SK-N-SH (cell line): ENCODE results near the gene GABRB2. TPM values are rescaled to one million over a fixed set of nuclear protein-coding genes. Genes with fewer than 3 reads are reported as not detected.

Experiments used
- CTCF ChIA-PET: fragments of 300-600, 350-600 bp; formaldehyde crosslinking; extraction: SDS; loops from one replicate; lab custom pipeline; 2021; lab: Yijun Ruan, JAX
- POLR2A ChIA-PET: fragments of 350-600 bp; sonication (Branson Sonifier 250); formaldehyde crosslinking; extraction: SDS; loops from one replicate; lab custom pipeline; 2020; ENCODE audit warnings: antibody characterized with exemption, inconsistent platforms; lab: Yijun Ruan, JAX
- DNase-seq: peaks from one replicate; pipeline ENCODE4 v3.0.0; 2012
- H2AFZ ChIP-seq: fragments of 200-600 bp; sonication (generic); 2 replicates; pipeline ENCODE4 v1.8.1; 2016; ENCODE audit warnings: antibody characterized with exemption, mild to moderate bottlenecking, low read depth
- H3F3A ChIP-seq: fragments of 200-600 bp; sonication (generic); replicated peaks from 2 replicates; pipeline ENCODE3; 2016; ENCODE audit warnings: antibody characterized with exemption, mild to moderate bottlenecking; ENCODE audit not compliant: insufficient read depth
- H3K27ac ChIP-seq, 2 experiments: fragments of 200-500 bp in 1 of 2; fragments of 200-600 bp in 1 of 2; sonication (Bioruptor generic) in 1 of 2; sonication (generic), shearing (Covaris generic) in 1 of 2; 2 replicates each; pipeline versions ENCODE4 v1.5.1 to v1.6.1; 2014 to 2016; ENCODE audit warnings: low read depth in 2 of 2, inconsistent platforms in 1 of 2, low read length in 1 of 2, mild to moderate bottlenecking in 1 of 2, mixed read lengths in 1 of 2
- H3K27me3 ChIP-seq: fragments of 200-600 bp; sonication (generic), shearing (Covaris generic); 2 replicates; pipeline ENCODE4 v1.6.1; 2016; ENCODE audit warnings: mixed run types; ENCODE audit not compliant: insufficient read depth
- H3K36me3 ChIP-seq, 2 experiments: fragments of 200-500 bp in 1 of 2; fragments of 200-600 bp in 1 of 2; sonication (Bioruptor generic) in 1 of 2; sonication (generic) in 1 of 2; replicated peaks in 1 of 2; 2 replicates each; pipeline versions ENCODE3 to v1.5.1; 2014 to 2016; ENCODE audit warnings: low read length in 1 of 2, mild to moderate bottlenecking in 1 of 2; ENCODE audit not compliant: insufficient read depth in 2 of 2, control insufficient read depth in 1 of 2
- H3K4me1 ChIP-seq, 2 experiments: fragments of 200-500 bp in 1 of 2; fragments of 200-600 bp in 1 of 2; sonication (Bioruptor generic) in 1 of 2; sonication (generic), shearing (Covaris generic) in 1 of 2; 2 replicates each; pipeline versions ENCODE4 v1.5.1 to v1.6.1; 2014 to 2016; ENCODE audit warnings: low read depth in 1 of 2, low read length in 1 of 2, mixed run types in 1 of 2; ENCODE audit not compliant: insufficient read depth in 2 of 2, control insufficient read depth in 1 of 2
- H3K4me2 ChIP-seq: fragments of 200-600 bp; sonication (generic), shearing (Covaris generic); 2 replicates; pipeline ENCODE4 v1.6.1; 2017; ENCODE audit warnings: mixed run types
- H3K4me3 ChIP-seq, 2 experiments: fragments of 200-500 bp in 1 of 2; fragments of 200-600 bp in 1 of 2; sonication (Bioruptor generic) in 1 of 2; sonication (generic), shearing (Covaris generic) in 1 of 2; 2 replicates each; pipeline versions ENCODE4 v1.5.1 to v1.8.1; 2014 to 2016; ENCODE audit warnings: low read depth in 2 of 2, inconsistent platforms in 1 of 2, low read length in 1 of 2, mild to moderate bottlenecking in 1 of 2, mixed read lengths in 1 of 2, moderate library complexity in 1 of 2
- H3K79me2 ChIP-seq: fragments of 200-600 bp; sonication (generic); 2 replicates; pipeline ENCODE4 v1.8.1; 2017; ENCODE audit warnings: mild to moderate bottlenecking; ENCODE audit not compliant: insufficient read depth
- H3K9ac ChIP-seq: fragments of 200-600 bp; sonication (generic); 2 replicates; pipeline ENCODE4 v1.6.1; 2017; ENCODE audit warnings: mixed run types
- H3K9me2 ChIP-seq: fragments of 200-600 bp; sonication (generic); 2 replicates; pipeline ENCODE4 v1.6.1; 2017; ENCODE audit warnings: mixed run types
- H3K9me3 ChIP-seq: fragments of 200-600 bp; sonication (generic); 2 replicates; pipeline ENCODE4 v1.6.1; 2017; ENCODE audit warnings: mixed run types, mild to moderate bottlenecking, moderate library complexity
- H4K20me1 ChIP-seq: fragments of 200-600 bp; sonication (generic); 2 replicates; pipeline ENCODE4 v1.6.1; 2017; ENCODE audit warnings: mild to moderate bottlenecking, mixed run types; ENCODE audit not compliant: insufficient read depth
- CHD2 ChIP-seq: fragments of 150-350 bp; IDR thresholded peaks from 2 replicates; pipeline ENCODE4 v1.6.1; 2018; ENCODE audit warnings: low read length; ENCODE audit not compliant: partially characterized antibody
- CTCF ChIP-seq: fragments of 200-600 bp; sonication (generic); IDR thresholded peaks from 2 replicates; pipeline ENCODE4 v1.6.1; 2017; ENCODE audit warnings: antibody characterized with exemption, mild to moderate bottlenecking, moderate library complexity
- EP300 ChIP-seq, 2 experiments: IDR thresholded peaks; 2 replicates each; pipeline versions ENCODE4 v1.4.0 to v1.6.1; 2012; ENCODE audit warnings: borderline replicate concordance in 1 of 2, low read depth in 1 of 2, low read length in 1 of 2
- FOSL2 ChIP-seq: IDR thresholded peaks from 2 replicates; pipeline ENCODE4 v1.4.0; 2012; ENCODE audit warnings: low read depth, mild to moderate bottlenecking, moderate library complexity, borderline replicate concordance
- GATA2 ChIP-seq: sonication (generic); formaldehyde crosslinking; IDR thresholded peaks from 2 replicates; pipeline ENCODE4 v1.5.0; 2020; ENCODE audit warnings: mild to moderate bottlenecking, missing genetic modification reagents
- MAX ChIP-seq: IDR thresholded peaks from 2 replicates; pipeline ENCODE4 v1.4.0; 2012; ENCODE audit warnings: low read depth
- MEF2A ChIP-seq: IDR thresholded peaks from 2 replicates; pipeline ENCODE4 v1.4.0; 2012; ENCODE audit warnings: low read depth, borderline replicate concordance
- POLR2AphosphoS5 ChIP-seq: IDR thresholded peaks from 2 replicates; pipeline ENCODE4 v1.6.1; 2012; ENCODE audit warnings: low read depth, low read length
- RAD21 ChIP-seq: IDR thresholded peaks from 2 replicates; pipeline ENCODE4 v1.6.1; 2012; ENCODE audit warnings: mild to moderate bottlenecking, low read length
- RCOR1 ChIP-seq: fragments of 150-350 bp; IDR thresholded peaks from 2 replicates; pipeline ENCODE4 v1.6.1; 2017; ENCODE audit warnings: antibody characterized with exemption, low read length
- REST ChIP-seq: IDR thresholded peaks from 2 replicates; pipeline ENCODE4 v1.6.1; 2012; ENCODE audit warnings: mild to moderate bottlenecking, low read depth, low read length, moderate library complexity
- TCF12 ChIP-seq: IDR thresholded peaks from 2 replicates; pipeline ENCODE4 v1.4.0; 2012
- USF1 ChIP-seq: IDR thresholded peaks from 2 replicates; pipeline ENCODE4 v1.4.0; 2012; ENCODE audit warnings: low read depth, borderline replicate concordance
- USF2 ChIP-seq: fragments of 150-350 bp; IDR thresholded peaks from 2 replicates; pipeline ENCODE4 v1.6.1; 2017; ENCODE audit warnings: antibody characterized with exemption, low read length, low read depth, borderline replicate concordance
- YY1 ChIP-seq: IDR thresholded peaks from 2 replicates; pipeline ENCODE4 v1.4.0; 2012; ENCODE audit warnings: low read depth, mild to moderate bottlenecking
- WGBS: methylation state at CpG from one replicate; pipeline ENCODE4 v1.1.6; 2017; ENCODE audit warnings: low lambda C conversion rate; 5-methylcytosine and 5-hydroxymethylcytosine counted together
- polyA plus RNA-seq, 3 experiments: library from polyadenylated mRNA; depleted of rRNA; stranded (reverse); fragments of >200 nt; gene quantifications; 2 replicates each; pipeline ENCODE4 v1.2.3, GENCODE V29; 2012
- TF ChIP-seq, protein P1 (sequence below): IDR thresholded peaks from 2 replicates; pipeline ENCODE4; 2012

The GABRB2 gene
- polyA plus RNA-seq, 1 of the 3 experiments (the other 2 are of a cell fraction): not detected

GRCh38 chr5:161420521-161420920, 126.0 kb downstream of the GABRB2 start (continued):
- TF ChIP-seq REST (no peak), CHD2 (no peak), MEF2A (no peak)

GRCh38 chr5:161414896-161415295, 131.6 kb downstream of the GABRB2 start:
- CTCF ChIA-PET: no interaction called here
- no peak overlapping the region for H3K9ac ChIP-seq
- POLR2A ChIA-PET: no interaction called here
- no peak for DNase-seq
- no peaks in the 10 kb centered on the region for H3F3A ChIP-seq
- no peaks in the 10 kb centered on the region for H3K79me2 ChIP-seq
- no peak overlapping the region for H3K4me2 ChIP-seq
- H3K9me2 ChIP-seq: no peaks in the 10 kb centered on the region
- H3K36me3 ChIP-seq: no peaks in the 10 kb centered on the region
- H3K27me3 ChIP-seq: no peaks in the 10 kb centered on the region
- 35% methylated on average over 3 of the region's 3 CpGs for WGBS
- H4K20me1 ChIP-seq: no peaks in the 10 kb centered on the region
- H3K4me1 ChIP-seq: no peaks in the 10 kb centered on the region
- no peak overlapping the region for H2AFZ ChIP-seq
- H3K4me3 ChIP-seq: no peak overlapping the region
- no peak overlapping the region for H3K27ac ChIP-seq
- TF ChIP-seq POLR2AphosphoS5: no peak
- TF ChIP-seq GATA2 (CRISPR knock-in tag): no peak
- TF ChIP-seq REST: no peak
- no peak for TF ChIP-seq USF2
- TF ChIP-seq CTCF: no peak
- TF ChIP-seq FOSL2: no peak
- TF ChIP-seq RAD21: no peak
- TF ChIP-seq USF1: no peak
- TF ChIP-seq, protein P1, sequence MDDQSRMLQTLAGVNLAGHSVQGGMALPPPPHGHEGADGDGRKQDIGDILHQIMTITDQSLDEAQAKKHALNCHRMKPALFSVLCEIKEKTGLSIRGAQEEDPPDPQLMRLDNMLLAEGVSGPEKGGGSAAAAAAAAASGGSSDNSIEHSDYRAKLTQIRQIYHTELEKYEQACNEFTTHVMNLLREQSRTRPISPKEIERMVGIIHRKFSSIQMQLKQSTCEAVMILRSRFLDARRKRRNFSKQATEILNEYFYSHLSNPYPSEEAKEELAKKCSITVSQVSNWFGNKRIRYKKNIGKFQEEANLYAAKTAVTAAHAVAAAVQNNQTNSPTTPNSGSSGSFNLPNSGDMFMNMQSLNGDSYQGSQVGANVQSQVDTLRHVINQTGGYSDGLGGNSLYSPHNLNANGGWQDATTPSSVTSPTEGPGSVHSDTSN: no peak
- no peak for TF ChIP-seq RCOR1
- no peak for TF ChIP-seq TCF12
- TF ChIP-seq EP300 (IDR thresholded peaks at IDR 0.05; ENCODE audit: borderline replicate concordance in 1 of 2, low read depth in 1 of 2, low read length in 1 of 2): no peak
- TF ChIP-seq MAX: no peak
- no peak for TF ChIP-seq YY1
- H3K9me3 ChIP-seq: no peaks in the 10 kb centered on the region
